ENCODE results near the gene PIK3CG.
"Not testable (repeated sequence)": the region's sequence is repeated elsewhere in the genome, so short reads cannot be mapped to it uniquely, and the experiment has no call there.

Gene PIK3CG

GRCh38 chr7:106938803-106939202, 73.7 kb downstream of the PIK3CG start:
- no peak for DNase-seq (ENCODE audit: low read depth, low spot score)

- DNase-seq (ENCODE audit: low read depth, low spot score) = no peak
Measured at GRCh38 chr7:106944035-106944665, 79.1 kb downstream of the PIK3CG start.

GRCh38 chr7:106947244-106947728, 82.2 kb downstream of the PIK3CG start:
- DNase-seq (ENCODE audit: low read depth, low spot score) = peak; percentile 31

- no peak for DNase-seq (ENCODE audit: low read depth, low spot score)
Measured at GRCh38 chr7:106952001-106952657, 87.0 kb downstream of the PIK3CG start.

- DNase-seq (ENCODE audit: low read depth, low spot score) = no peak
Measured at GRCh38 chr7:106952658-106953231, 87.7 kb downstream of the PIK3CG start.

GRCh38 chr7:106954840-106955239, 89.8 kb downstream of the PIK3CG start:
- DNase-seq (ENCODE audit: low read depth, low spot score) = no peak

GRCh38 chr7:106955857-106956256, 90.8 kb downstream of the PIK3CG start:
- DNase-seq (ENCODE audit: low read depth, low spot score) = not testable (repeated sequence)
